Activated CD8-positive, alpha-beta memory T cell treated with anti-CD3 and anti-CD28 coated beads, Interleukin-2, amount 50 U/mL, for 4 hours (primary cell): Measurements from ENCODE around the gene PPFIBP1.
"Not testable (repeated sequence)": the region's sequence is repeated elsewhere in the genome, so short reads cannot be mapped to it uniquely, and the experiment has no call there.

ENCODE experiments used
- DNase-seq: peaks from one replicate; pipeline ENCODE4 v3.0.0-alpha.2; 2020

The PPFIBP1 gene

GRCh38 chr12:27631365-27631764 is 107.4 kb downstream of the PPFIBP1 start:
- no peak for DNase-seq

- DNase-seq: no peak
These were observed 107.9 kb downstream of the PPFIBP1 start for GRCh38 chr12:27631813-27632491.

GRCh38 chr12:27635349-27635972 is 111.5 kb downstream of the PPFIBP1 start:
- DNase-seq: no peak

- DNase-seq: not testable (repeated sequence)
These were observed 112.6 kb downstream of the PPFIBP1 start for GRCh38 chr12:27636569-27636968.

- DNase-seq: no peak
These were observed 113.5 kb downstream of the PPFIBP1 start for GRCh38 chr12:27637524-27637923.

GRCh38 chr12:27639265-27639664 is 115.3 kb downstream of the PPFIBP1 start:
- DNase-seq: no peak

- not testable (repeated sequence) for DNase-seq
These were observed 116.7 kb downstream of the PPFIBP1 start for GRCh38 chr12:27640566-27641200.

GRCh38 chr12:27642361-27642760 is 118.4 kb downstream of the PPFIBP1 start:
- DNase-seq: not testable (repeated sequence)

GRCh38 chr12:27642892-27643291 is 118.9 kb downstream of the PPFIBP1 start:
- DNase-seq: not testable (repeated sequence)

GRCh38 chr12:27644158-27644845 is 120.3 kb downstream of the PPFIBP1 start:
- no peak for DNase-seq

GRCh38 chr12:27645671-27646070 is 121.7 kb downstream of the PPFIBP1 start:
- no peak for DNase-seq

- DNase-seq: no peak
These were observed 122.1 kb downstream of the PPFIBP1 start for GRCh38 chr12:27646149-27646548.

GRCh38 chr12:27650011-27650410 is 126.0 kb downstream of the PPFIBP1 start:
- DNase-seq: no peak

GRCh38 chr12:27651201-27651600 is 127.2 kb downstream of the PPFIBP1 start:
- DNase-seq: no peak

GRCh38 chr12:27652174-27652763 is 128.3 kb downstream of the PPFIBP1 start:
- peak; percentile 16 for DNase-seq

GRCh38 chr12:27653661-27654060 is 129.7 kb downstream of the PPFIBP1 start:
- DNase-seq: no peak

- not testable (repeated sequence) for DNase-seq
These were observed 131.5 kb downstream of the PPFIBP1 start for GRCh38 chr12:27655476-27655875.

GRCh38 chr12:27657296-27657695 is 133.3 kb downstream of the PPFIBP1 start:
- no peak for DNase-seq

- no peak for DNase-seq
These were observed 141.7 kb downstream of the PPFIBP1 start for GRCh38 chr12:27665704-27666103.

- no peak for DNase-seq
These were observed 142.5 kb downstream of the PPFIBP1 start for GRCh38 chr12:27666510-27666909.

GRCh38 chr12:27667540-27667939 is 143.5 kb downstream of the PPFIBP1 start:
- no peak for DNase-seq

GRCh38 chr12:27672051-27672450 is 148.0 kb downstream of the PPFIBP1 start:
- no peak for DNase-seq

- DNase-seq: no peak
These were observed 148.6 kb downstream of the PPFIBP1 start for GRCh38 chr12:27672643-27673042.
